Immature natural killer cell (primary cell): ENCODE data around the gene DOCK1. TPM values are rescaled to one million over a fixed set of nuclear protein-coding genes. Genes with fewer than 3 reads are reported as not detected.
"Not testable (repeated sequence)": the region's sequence is repeated elsewhere in the genome, so short reads cannot be mapped to it uniquely, and the experiment has no call there.

Experiments used
- DNase-seq, 3 donors: peaks; one replicate each; pipeline ENCODE4 v3.0.0; 2022; ENCODE audit warnings: mixed read lengths in 1 of 3
- H3K27ac Mint-ChIP-seq, 6 donors: one replicate each; pipeline ENCODE4 v1.8.0; 2020; ENCODE audit warnings: mixed read lengths in 6 of 6, mild to moderate bottlenecking in 5 of 6, inconsistent platforms in 4 of 6, moderate library complexity in 3 of 6
- H3K27me3 Mint-ChIP-seq, 3 donors: one replicate each; pipeline ENCODE4 v1.8.0; 2020 to 2021; ENCODE audit warnings: low read depth in 3 of 3, mild to moderate bottlenecking in 3 of 3, mixed read lengths in 3 of 3, moderate library complexity in 3 of 3, inconsistent platforms in 1 of 3
- H3K36me3 Mint-ChIP-seq, 3 donors: one replicate each; pipeline ENCODE4 v1.8.0; 2020; ENCODE audit warnings: mixed read lengths in 3 of 3, inconsistent platforms in 2 of 3, mild to moderate bottlenecking in 2 of 3
- H3K4me1 Mint-ChIP-seq, 2 donors: one replicate each; pipeline ENCODE4 v1.8.0; 2020; ENCODE audit warnings: inconsistent platforms in 2 of 2, mild to moderate bottlenecking in 2 of 2, mixed read lengths in 2 of 2, moderate library complexity in 1 of 2
- H3K4me3 Mint-ChIP-seq, 5 donors: one replicate each; pipeline ENCODE4 v1.8.0; 2020; ENCODE audit warnings: mild to moderate bottlenecking in 5 of 5, mixed read lengths in 5 of 5, inconsistent platforms in 3 of 5, moderate library complexity in 3 of 5
- H3K9me3 Mint-ChIP-seq, 6 donors: one replicate each; pipeline ENCODE4 v1.8.0; 2020; ENCODE audit warnings: mild to moderate bottlenecking in 6 of 6, mixed read lengths in 6 of 6, inconsistent platforms in 4 of 6, moderate library complexity in 3 of 6
- polyA plus RNA-seq, 3 donors: library from polyadenylated mRNA; unstranded; fragments of 300-500 nt; fragmentation: Illumina TruSeq; gene quantifications; one replicate each; pipeline ENCODE4 v1.2.3, GENCODE V29; 2021

The DOCK1 gene
- polyA plus RNA-seq, 3 donors from 2014 or later = 0.37 TPM; not detected in 2

- H3K27me3 Mint-ChIP-seq, DNase-seq, H3K9me3 Mint-ChIP-seq, H3K4me1 Mint-ChIP-seq, H3K4me3 Mint-ChIP-seq, H3K27ac Mint-ChIP-seq, H3K36me3 Mint-ChIP-seq: not testable (repeated sequence)
Measured at GRCh38 chr10:126938121-126938520, 32.9 kb downstream of the DOCK1 start.

- Mint-ChIP-seq H3K27ac (no peak overlapping the region), H3K36me3 (no peaks in the 10 kb centered on the region), H3K4me1 (no peaks in the 10 kb centered on the region), H3K27me3 (peaks cover 0 to 5% (median 2%) of the 10 kb centered on the region in 3 donors), H3K4me3 (no peak overlapping the region), H3K9me3 (peaks cover 0 to 6% (median 0%) of the 10 kb centered on the region in 6 donors)
- DNase-seq = no peak
Measured at GRCh38 chr10:126939706-126940105, 34.5 kb downstream of the DOCK1 start.

DNA sequence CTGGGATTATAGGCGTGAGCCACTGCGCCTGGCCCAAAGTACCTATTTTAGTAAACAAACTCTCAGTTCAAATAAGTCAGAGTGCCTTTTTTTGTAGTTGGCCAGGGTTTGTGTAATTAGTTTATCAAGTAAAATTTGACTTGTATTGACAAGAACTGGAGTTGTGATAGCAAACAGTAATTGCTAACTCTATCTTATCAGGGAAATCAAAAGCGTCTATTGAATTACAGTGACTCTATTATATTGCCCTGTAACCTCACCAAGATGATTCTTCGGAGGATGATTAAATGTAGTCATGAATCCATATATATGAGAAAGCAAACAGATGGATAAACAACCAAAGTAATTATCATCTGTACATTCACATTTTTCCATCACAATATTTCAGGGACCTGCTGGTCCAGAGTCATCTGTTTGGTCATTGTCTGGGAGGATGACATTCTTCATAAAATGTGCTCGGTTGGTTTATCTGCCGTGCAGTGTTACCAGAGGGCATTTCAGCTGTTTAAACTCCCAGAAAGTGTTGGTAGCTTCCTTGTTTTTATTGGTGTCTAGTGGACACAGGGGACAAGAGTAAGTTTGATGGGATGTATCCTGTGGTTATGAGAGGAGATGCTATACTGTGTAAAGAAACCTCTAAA lies 35.6 kb downstream of the DOCK1 start:
- Mint-ChIP-seq H3K36me3 (no peaks in the 10 kb centered on the region), H3K27ac (no peak overlapping the region), H3K4me1 (no peaks in the 10 kb centered on the region), H3K9me3 (peaks cover 0 to 6% (median 0%) of the 10 kb centered on the region in 6 donors), H3K4me3 (no peak overlapping the region), H3K27me3 (peaks cover 0 to 5% (median 2%) of the 10 kb centered on the region in 3 donors)
- DNase-seq = no peak

DNA sequence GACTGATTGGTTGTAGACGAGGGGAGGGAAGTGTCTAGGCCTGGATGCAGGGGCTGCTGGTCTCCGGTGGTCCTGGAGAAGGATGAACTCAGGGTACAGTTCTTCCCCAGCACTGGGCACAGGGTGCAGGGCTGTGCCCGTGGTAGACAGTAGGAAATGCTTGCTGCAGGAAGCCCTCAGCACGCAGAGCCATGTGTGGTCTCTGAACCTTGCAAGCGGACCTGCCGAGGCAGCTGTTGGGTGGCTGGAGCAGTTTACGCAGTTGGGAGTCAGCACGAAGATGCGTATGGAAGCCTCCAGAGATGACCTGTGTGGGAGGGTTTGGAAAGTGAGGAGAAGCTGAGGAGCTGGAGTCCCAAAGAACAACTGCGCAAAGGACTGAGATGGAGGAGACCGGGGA lies 39.0 kb downstream of the DOCK1 start:
- Mint-ChIP-seq H3K27me3 (peaks cover 0 to 4% (median 2%) of the 10 kb centered on the region in 3 donors), H3K27ac (no peak overlapping the region), H3K9me3 (peaks cover 0 to 4% (median 0%) of the 10 kb centered on the region in 6 donors), H3K36me3 (no peaks in the 10 kb centered on the region), H3K4me1 (no peaks in the 10 kb centered on the region), H3K4me3 (no peak overlapping the region)
- DNase-seq = no peak

- Mint-ChIP-seq H3K4me3 (no peak overlapping the region), H3K4me1 (no peaks in the 10 kb centered on the region), H3K36me3 (no peaks in the 10 kb centered on the region), H3K9me3 (peaks cover 0 to 2% (median 0%) of the 10 kb centered on the region in 6 donors), H3K27ac (no peak overlapping the region), H3K27me3 (peaks cover 0 to 4% (median 2%) of the 10 kb centered on the region in 3 donors)
- DNase-seq = no peak
Measured at GRCh38 chr10:126945351-126946030, 40.3 kb downstream of the DOCK1 start.

GRCh38 chr10:126946746-126947145 lies 41.5 kb downstream of the DOCK1 start:
- no peaks in the 10 kb centered on the region for H3K36me3 Mint-ChIP-seq
- H3K4me3 Mint-ChIP-seq = no peak overlapping the region
- DNase-seq = no peak
- peaks cover 0 to 2% (median 0%) of the 10 kb centered on the region in 6 donors for H3K9me3 Mint-ChIP-seq
- H3K27me3 Mint-ChIP-seq = peaks cover 0 to 4% (median 2%) of the 10 kb centered on the region in 3 donors
- H3K27ac Mint-ChIP-seq = no peak overlapping the region
- no peaks in the 10 kb centered on the region for H3K4me1 Mint-ChIP-seq

DNA sequence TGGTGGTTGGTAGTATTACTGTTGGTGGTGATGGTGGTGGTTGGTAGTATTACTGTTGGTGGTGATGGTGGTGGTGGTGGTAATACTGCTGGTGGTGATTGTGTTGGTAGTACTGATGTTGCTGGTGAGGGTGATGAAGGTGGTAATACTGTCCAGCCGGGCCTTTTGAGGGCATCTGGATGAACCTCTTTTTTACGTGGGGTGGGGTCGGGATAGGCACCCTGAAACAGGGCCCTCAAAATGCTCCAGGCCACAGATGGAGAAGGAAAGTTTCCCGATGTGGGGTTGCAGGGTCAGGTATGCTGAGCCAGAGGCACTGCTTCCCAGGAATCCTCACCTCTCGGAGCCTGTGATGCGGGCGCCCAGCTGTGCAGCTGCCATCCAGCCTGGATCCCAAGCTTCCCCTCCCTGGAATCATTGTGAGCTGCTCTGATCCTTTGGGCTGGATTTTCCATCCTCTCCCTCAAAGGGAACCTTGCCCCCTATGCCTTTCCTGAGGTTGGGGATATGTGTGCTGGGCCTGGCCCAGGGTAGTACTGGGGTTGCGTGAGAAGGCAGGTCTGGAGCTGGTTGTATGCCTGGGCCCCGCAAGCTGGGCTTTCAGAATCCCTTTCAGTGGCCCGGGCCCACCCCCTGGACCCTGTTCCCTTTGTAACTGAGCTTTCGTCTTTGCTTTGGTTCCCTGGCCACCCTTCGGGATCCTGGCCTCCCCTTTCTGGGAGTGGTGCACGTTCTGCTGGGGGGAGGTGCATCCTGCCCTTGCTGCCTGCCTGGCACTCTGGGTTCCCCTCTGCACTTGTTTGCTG lies 43.3 kb downstream of the DOCK1 start:
- Mint-ChIP-seq H3K27me3 (peaks cover 0 to 4% (median 2%) of the 10 kb centered on the region in 3 donors), H3K36me3 (no peaks in the 10 kb centered on the region), H3K4me3 (no peak overlapping the region), H3K27ac (no peak overlapping the region), H3K9me3 (peaks cover 0 to 2% (median 0%) of the 10 kb centered on the region in 6 donors), H3K4me1 (no peaks in the 10 kb centered on the region)
- no peak for DNase-seq

DNA sequence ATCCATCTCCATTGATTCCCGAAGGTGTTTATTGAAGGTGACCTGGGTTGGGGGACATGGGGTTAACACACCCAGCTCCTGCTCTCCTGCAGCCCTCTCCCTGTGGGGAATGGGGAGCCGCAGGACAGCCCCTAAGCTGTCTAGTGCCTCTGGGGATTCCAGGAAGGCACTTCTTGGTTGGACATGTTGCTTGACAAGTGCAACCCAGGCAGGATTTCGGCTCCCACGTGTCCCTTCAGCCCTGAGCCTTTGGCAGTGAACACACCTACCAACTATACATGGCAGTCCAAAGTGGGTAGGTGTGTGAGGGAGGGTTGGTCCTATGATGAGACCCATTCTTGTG lies 43.9 kb downstream of the DOCK1 start:
- no peaks in the 10 kb centered on the region for H3K36me3 Mint-ChIP-seq
- H3K27ac Mint-ChIP-seq = no peak overlapping the region
- no peak overlapping the region for H3K4me3 Mint-ChIP-seq
- no peak for DNase-seq
- peaks cover 0 to 2% (median 0%) of the 10 kb centered on the region in 6 donors for H3K9me3 Mint-ChIP-seq
- no peaks in the 10 kb centered on the region for H3K4me1 Mint-ChIP-seq
- H3K27me3 Mint-ChIP-seq = peaks cover 0 to 3% (median 0%) of the 10 kb centered on the region in 3 donors

DNA sequence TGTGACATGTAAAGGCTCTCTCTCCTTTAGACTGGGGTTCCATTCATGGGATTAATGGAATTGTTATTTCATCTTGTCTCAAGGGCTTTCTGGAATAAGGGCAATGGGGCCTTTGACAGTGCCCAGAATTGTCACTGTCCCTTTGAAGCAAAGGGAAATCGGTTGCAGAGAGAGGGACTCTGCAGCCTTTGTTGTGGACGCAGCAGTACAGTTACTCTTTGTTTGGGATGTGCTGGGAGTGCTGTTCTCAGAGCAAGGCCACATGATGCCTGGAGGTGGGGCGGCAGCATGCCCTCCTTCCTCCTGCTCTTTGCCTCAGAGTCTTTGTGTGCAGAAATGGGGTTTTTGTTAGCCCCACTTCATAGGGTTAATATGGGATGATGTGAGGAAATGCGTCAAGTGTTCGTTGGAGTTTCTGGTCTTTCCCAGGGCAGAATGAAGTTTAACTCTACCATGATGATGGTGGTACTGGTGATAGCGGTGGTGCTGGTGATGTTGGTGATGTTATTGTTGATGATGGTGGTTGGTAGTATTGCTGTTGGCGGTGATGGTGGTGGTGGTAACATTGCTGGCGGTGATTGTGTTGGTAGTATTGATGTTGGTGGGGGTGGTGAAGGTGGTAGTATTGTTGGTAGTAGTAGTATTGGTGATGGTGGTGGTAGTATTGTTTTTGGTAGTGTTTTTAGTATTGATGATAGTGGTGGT lies 45.3 kb downstream of the DOCK1 start:
- H3K4me3 Mint-ChIP-seq = no peak overlapping the region

GRCh38 chr10:126953886-126954285 lies 48.7 kb downstream of the DOCK1 start:
- peaks cover 0 to 2% (median 0%) of the 10 kb centered on the region in 6 donors for H3K9me3 Mint-ChIP-seq
- DNase-seq = no peak
- H3K27ac Mint-ChIP-seq = no peak overlapping the region
- no peaks in the 10 kb centered on the region for H3K4me1 Mint-ChIP-seq
- H3K27me3 Mint-ChIP-seq = peaks cover 0 to 3% (median 0%) of the 10 kb centered on the region in 3 donors
- no peaks in the 10 kb centered on the region for H3K36me3 Mint-ChIP-seq
- H3K4me3 Mint-ChIP-seq = no peak overlapping the region

More for the DNA sequence above, 45.3 kb downstream of the DOCK1 start:
- no peaks in the 10 kb centered on the region for H3K9me3 Mint-ChIP-seq
- no peak overlapping the region for H3K27ac Mint-ChIP-seq
- H3K36me3 Mint-ChIP-seq = no peaks in the 10 kb centered on the region
- H3K27me3 Mint-ChIP-seq = no peaks in the 10 kb centered on the region
- no peak for DNase-seq
- H3K4me1 Mint-ChIP-seq = no peaks in the 10 kb centered on the region

DNA sequence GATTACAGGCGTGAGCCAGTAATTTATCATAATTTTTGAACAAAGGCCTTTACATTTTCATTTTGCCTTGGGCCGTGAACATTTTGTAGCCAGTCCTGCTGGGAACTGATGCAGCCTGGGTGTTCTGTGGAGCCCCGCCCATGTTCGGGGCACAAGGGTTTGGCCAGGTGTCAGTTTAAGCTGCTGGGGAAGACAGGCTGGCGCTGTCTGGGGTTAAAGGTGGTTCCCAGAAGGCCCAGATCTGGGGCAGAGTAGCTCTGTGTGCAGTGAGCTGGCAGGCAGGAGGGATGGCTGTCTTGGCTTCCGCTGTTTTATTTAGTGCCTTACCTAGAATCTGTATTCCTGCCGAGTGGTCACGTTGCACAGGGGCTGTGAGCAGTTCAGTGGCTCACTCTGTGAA lies 50.2 kb downstream of the DOCK1 start:
- Mint-ChIP-seq H3K4me1 (no peaks in the 10 kb centered on the region), H3K9me3 (peaks cover 0 to 3% (median 0%) of the 10 kb centered on the region in 6 donors), H3K36me3 (no peaks in the 10 kb centered on the region), H3K4me3 (no peak overlapping the region), H3K27ac (no peak overlapping the region), H3K27me3 (peaks cover 0 to 3% (median 2%) of the 10 kb centered on the region in 3 donors)
- DNase-seq = no peak

- Mint-ChIP-seq H3K4me3 (no peak overlapping the region), H3K36me3 (no peaks in the 10 kb centered on the region), H3K4me1 (peaks cover 0 to under 1% of the 10 kb centered on the region in 2 donors), H3K27me3 (peaks cover 0 to 3% (median 2%) of the 10 kb centered on the region in 3 donors), H3K27ac (no peak overlapping the region), H3K9me3 (peaks cover 0 to 3% (median 0%) of the 10 kb centered on the region in 6 donors)
- DNase-seq = no peak
Measured at GRCh38 chr10:126955934-126956711, 50.9 kb downstream of the DOCK1 start.

- H3K36me3 Mint-ChIP-seq = no peaks in the 10 kb centered on the region
- H3K9me3 Mint-ChIP-seq = peaks cover 0 to 3% (median 0%) of the 10 kb centered on the region in 6 donors
- DNase-seq = no peak
- H3K4me1 Mint-ChIP-seq = peaks cover 3 to 7% of the 10 kb centered on the region in 2 donors
- peaks cover 0 to 3% (median 2%) of the 10 kb centered on the region in 3 donors for H3K27me3 Mint-ChIP-seq
- no peak overlapping the region for H3K27ac Mint-ChIP-seq
- no peak overlapping the region for H3K4me3 Mint-ChIP-seq
Measured at GRCh38 chr10:126956712-126957108, 51.5 kb downstream of the DOCK1 start.
